Fibroblast of the aortic adventitia (primary cell): Measurements from ENCODE around the gene RTN1. TPM values are rescaled to one million over a fixed set of nuclear protein-coding genes. Genes with fewer than 3 reads are reported as not detected.
A peak's percentile ranks its signal among the peaks of the same experiment; 100 is the strongest.

Experiments used
- DNase-seq: peaks from one replicate; pipeline ENCODE4 v3.0.0-alpha.2; 2010; ENCODE audit warnings: low read depth
- H3K4me3 ChIP-seq: 2 replicates; pipeline ENCODE4 v1.5.1; 2011; ENCODE audit warnings: low read depth, mild to moderate bottlenecking, control low read depth, low read length, moderate library complexity
- total RNA-seq: library from RNA; depleted of rRNA; stranded (reverse); fragments of >200 nt; gene quantifications from 2 replicates; pipeline ENCODE4 v1.2.3, GENCODE V29; 2012; ENCODE audit warnings: low replicate concordance
- TF ChIP-seq, protein P1 (sequence below): IDR thresholded peaks from 2 replicates; pipeline ENCODE4 v1.5.1; 2011; ENCODE audit warnings: mild to moderate bottlenecking, low read length, control low read depth, inconsistent platforms; ENCODE audit not compliant: insufficient read depth

Gene RTN1
- total RNA-seq, 1 donor, result 0.27 TPM

DNA sequence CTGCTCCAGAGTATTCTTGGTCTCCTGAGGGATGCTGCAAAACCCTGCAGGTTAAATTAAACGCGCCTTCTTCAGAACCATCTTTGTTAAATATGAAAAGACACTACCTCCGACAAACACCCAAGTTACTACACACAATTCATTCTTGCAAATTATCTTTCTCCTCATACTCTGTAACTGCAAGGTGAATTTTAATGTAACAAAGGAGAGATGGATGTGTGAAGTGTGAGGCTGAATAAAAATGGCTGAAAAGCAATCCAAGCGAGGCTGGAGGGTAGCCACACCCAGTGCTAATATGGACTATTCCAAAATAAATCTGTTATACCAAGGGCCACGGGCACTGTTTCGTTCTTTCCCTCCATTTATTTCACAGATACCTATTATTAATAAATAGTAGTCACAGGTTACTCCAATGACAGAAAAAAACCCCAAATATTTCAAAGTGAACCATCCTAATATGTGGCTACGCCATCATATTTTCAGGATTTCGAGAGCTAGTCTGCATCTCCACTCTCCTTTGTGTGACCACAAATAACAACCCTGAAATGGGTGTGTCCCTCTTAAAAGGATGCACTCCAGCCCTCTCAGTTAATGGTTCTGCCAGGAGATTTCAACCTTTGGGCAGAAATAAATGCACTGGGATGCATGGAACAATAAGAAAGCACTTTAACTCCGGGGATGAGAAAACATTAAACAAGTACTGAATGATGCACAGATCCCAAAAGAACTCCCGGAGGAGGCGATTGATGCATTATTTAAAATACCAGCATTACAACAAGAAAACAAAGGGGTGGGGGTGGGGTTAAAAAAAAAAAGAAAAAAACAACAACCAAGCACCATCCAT is 240.9 kb downstream of the RTN1 start:
- no peak for DNase-seq
- H3K4me3 ChIP-seq, result no peak overlapping the region
- TF ChIP-seq, protein P1, sequence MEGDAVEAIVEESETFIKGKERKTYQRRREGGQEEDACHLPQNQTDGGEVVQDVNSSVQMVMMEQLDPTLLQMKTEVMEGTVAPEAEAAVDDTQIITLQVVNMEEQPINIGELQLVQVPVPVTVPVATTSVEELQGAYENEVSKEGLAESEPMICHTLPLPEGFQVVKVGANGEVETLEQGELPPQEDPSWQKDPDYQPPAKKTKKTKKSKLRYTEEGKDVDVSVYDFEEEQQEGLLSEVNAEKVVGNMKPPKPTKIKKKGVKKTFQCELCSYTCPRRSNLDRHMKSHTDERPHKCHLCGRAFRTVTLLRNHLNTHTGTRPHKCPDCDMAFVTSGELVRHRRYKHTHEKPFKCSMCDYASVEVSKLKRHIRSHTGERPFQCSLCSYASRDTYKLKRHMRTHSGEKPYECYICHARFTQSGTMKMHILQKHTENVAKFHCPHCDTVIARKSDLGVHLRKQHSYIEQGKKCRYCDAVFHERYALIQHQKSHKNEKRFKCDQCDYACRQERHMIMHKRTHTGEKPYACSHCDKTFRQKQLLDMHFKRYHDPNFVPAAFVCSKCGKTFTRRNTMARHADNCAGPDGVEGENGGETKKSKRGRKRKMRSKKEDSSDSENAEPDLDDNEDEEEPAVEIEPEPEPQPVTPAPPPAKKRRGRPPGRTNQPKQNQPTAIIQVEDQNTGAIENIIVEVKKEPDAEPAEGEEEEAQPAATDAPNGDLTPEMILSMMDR, result no peak

DNA sequence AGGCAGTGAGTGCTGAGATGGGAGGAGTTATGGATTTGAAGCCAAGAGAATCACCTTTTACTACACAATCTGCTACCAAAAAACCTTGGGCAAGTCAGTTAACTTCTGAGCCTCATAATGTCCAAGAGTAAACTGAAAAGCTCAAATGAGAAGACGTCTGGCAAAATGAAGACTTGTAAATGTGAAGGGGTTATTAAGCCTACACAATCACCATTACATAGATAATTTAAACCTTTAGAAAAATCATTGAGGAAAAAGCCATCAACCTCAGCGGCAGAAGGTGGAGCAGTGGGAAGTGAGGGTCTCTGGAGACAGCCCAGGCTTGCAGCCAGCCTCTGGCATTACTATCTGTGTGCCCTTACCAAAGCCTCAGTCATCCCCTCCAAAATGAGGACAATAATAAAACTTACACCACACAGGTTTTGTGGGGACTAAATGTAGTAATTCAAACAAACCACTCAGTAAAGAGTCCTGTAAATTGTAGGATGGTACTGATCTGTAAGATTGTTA is 243.5 kb downstream of the RTN1 start:
- no peak overlapping the region for H3K4me3 ChIP-seq
- no peak for DNase-seq
- TF ChIP-seq, protein P1, result no peak

DNA sequence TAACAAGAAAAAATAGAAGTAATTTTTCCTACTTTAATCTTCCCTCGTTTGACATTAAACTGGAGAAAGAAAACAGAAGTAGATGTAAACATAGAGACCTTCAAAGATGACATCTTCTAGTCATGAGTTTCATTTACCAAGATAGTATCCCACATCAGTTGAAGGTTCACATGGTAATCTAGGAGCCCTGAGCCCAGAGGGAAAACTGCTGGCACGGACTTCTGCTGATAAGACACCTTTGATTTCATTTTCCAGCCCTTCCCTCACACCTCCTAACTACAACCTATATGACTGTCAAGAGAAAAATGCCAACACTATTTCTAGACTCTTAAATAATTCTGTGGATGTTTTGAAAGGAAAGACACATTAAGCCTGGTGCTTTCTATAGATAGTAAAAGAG is 247.9 kb downstream of the RTN1 start:
- no peak for DNase-seq
- TF ChIP-seq, protein P1, result no peak
- H3K4me3 ChIP-seq, result no peak overlapping the region

DNA sequence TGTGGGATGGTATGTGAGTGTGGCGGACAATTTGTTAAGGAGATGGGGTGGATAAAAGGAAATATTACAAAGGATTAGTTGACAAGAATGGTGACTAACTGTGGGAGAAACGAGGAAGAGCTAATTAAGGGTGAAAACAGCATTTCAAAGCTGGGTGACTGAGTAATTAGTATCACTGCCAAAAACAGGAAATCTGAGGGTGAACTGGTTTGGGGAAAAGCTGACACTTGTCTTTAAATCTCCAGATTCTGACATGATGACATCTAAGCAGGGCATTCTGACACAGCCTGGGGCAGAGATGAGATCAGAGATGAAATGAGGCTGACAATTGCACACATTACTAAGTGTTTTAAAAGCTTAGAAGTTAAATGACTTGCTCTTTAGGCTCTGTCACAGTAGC is 251.5 kb downstream of the RTN1 start:
- DNase-seq, result no peak
- TF ChIP-seq, protein P1, result no peak
- no peak overlapping the region for H3K4me3 ChIP-seq

DNA sequence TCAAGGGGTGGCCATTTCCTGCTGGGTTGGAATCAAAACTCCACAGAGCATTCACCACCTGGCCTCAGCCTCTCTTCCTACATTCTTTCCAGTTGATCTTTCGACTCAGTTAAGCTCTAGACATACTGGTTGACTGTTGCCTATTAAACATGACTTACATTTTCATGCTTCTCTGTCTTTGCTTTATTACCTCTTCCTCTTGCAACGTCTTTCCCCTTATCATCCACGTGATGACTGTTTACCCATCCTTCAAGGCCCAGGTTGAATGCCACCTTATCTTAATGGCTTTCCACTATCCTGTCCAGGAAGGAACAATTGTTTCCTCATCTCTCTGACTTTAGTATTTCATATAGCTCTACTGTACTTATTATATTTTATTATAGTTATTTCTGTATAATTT is 269.5 kb downstream of the RTN1 start:
- TF ChIP-seq, protein P1, result no peak
- H3K4me3 ChIP-seq, result no peak overlapping the region
- no peak for DNase-seq

DNA sequence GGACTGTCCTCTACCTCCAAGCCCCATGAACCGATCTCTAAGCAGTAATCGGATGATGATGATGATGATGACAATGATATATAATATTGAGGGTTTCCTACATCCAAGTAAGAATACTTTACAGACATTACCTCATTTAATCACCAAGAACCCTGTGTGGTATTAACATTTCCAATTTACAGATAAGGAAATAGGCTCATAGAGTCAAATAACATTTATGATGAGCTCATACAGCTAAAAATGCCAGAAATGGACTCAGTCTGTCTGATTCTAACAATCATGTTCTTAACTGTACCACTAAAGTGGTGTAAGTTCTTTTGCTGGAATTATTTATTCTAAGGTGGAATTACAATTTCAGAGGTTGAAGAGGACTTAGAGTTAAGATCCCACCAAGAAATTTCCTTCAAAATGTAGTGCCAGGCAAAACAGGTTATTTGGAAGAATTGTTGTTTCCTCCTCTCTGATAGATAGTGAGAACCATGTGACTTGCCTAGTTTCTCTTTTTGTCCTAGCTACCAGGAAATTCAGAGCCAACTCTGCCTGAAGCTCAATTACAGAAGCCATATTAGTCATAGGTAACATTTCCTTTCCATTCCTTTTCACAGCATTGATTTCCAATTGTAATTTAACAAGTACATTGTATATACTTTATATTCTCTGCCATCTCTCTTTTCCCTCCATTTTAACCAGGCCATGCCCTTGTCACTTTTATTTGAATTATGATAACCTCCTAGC is 270.2 kb downstream of the RTN1 start:
- DNase-seq, result peak; percentile 5
- H3K4me3 ChIP-seq, result no peak overlapping the region
- TF ChIP-seq, protein P1, result no peak
